LHCN-M2 (cell line): ENCODE measurements around the gene LRRC59. TPM values are rescaled to one million over a fixed set of nuclear protein-coding genes. Genes with fewer than 3 reads are reported as not detected.
A peak's percentile ranks its signal among the peaks of the same experiment; 100 is the strongest.
"Not testable (repeated sequence)": the region's sequence is repeated elsewhere in the genome, so short reads cannot be mapped to it uniquely, and the experiment has no call there.

Source experiments
- DNase-seq: peaks from one replicate; pipeline ENCODE4 v3.0.0-alpha.2; 2012; ENCODE audit warnings: low read depth
- total RNA-seq: library from RNA; depleted of rRNA; stranded (reverse); fragments of >200 nt; gene quantifications from 2 replicates; pipeline ENCODE4 v1.2.3, GENCODE V29; 2014

Gene LRRC59
- total RNA-seq, 1 experiment from 2014 or later = 165 TPM

DNA sequence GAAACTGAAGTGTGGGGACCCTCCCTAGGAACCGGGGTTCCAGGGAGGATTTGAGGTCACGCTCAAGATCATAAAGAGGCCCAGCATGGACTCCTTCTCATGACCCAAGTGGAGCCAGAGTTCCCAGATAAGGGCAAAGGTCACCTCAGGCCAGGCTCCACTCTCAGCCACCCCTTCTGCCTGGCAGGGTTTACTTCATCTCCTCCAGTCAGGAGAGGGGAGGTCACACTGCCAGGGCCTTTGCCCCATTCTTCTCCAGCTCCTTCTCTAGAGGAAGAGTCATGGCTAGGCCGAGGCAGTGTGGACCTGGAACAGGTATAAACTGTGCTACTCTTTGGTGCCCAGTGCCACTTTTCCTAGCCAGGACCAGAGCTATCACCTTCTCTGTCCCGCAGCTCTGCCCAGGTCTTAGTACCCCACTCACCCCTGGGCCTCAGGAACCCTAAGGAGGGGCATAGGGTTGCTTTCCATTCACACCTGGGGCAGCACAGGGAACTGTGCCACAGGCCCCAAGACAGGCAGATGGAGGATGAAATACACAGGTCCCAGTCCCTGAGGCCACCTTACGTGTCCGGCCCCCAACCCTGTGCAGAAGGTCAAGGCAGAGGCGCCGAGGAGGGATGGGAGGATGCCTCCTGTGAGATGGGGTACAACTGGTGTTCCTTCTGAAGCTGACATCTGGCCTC lies 27.8 kb upstream of the LRRC59 start:
- DNase-seq = no peak

DNA sequence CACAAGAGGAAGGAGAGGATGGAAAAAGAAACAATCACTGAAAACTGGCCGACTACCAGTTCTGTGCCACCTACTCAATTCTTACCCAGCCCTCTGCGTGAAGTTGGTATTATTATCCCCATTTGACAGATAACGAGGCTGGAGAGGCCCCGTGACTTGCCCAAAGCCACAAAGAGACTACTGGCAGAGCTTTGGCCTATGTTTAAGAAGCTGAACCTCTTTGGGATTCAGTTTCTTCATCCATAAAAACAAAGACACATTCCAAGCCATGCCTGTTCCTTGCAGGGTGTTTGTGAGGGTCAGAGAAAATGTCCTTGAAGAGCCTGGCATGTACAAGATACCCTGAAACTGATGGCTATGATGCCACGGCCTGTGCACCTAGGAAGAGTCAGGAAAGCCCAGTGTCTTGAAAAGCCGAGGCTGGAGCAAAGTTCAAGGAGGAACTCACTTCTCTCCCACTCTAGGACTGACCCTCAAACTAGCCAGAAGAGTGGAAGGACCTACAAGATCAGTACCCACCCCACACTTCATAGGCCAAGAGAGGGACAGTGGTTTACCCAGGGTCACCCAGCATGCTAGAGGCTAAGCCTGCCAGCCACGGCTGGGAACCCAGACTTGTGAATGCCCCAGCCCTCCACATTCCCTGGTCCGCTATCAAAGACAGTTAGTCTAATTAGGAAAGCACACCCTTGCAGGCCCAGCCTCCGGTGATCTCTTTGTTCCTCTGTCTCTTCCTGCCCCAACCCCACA lies 27.1 kb upstream of the LRRC59 start:
- DNase-seq = no peak

DNA sequence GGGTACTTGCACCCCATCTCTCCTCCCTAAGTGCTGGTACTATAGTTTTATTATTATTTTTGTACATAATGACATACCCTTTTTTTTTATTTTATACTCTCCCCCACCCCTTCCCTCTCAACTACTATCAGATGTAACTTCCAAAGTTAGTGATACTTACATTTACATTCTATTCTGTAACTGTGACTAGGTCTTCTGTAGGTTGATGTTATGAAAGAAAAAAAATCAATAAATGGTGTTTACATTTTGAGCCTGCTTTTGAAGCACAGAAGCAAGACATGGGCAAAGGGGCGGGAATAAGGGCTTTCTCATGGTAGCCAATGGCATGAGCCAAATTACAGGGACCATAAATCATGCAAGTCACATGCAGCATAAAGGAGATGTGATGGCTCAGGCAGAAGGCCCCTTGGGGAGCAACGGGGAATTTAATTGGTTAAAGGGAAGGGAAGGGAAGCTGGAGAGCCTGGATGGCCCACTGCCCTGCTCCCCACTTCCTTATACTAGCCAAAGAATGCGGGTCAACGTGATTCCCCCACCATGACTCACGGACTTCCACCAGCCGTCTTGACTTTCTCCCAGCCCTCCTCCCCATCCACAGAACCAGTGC lies 26.3 kb upstream of the LRRC59 start:
- peak; percentile 91 for DNase-seq

GRCh38 chr17:50422738-50423137 lies 25.4 kb upstream of the LRRC59 start:
- DNase-seq = no peak

DNA sequence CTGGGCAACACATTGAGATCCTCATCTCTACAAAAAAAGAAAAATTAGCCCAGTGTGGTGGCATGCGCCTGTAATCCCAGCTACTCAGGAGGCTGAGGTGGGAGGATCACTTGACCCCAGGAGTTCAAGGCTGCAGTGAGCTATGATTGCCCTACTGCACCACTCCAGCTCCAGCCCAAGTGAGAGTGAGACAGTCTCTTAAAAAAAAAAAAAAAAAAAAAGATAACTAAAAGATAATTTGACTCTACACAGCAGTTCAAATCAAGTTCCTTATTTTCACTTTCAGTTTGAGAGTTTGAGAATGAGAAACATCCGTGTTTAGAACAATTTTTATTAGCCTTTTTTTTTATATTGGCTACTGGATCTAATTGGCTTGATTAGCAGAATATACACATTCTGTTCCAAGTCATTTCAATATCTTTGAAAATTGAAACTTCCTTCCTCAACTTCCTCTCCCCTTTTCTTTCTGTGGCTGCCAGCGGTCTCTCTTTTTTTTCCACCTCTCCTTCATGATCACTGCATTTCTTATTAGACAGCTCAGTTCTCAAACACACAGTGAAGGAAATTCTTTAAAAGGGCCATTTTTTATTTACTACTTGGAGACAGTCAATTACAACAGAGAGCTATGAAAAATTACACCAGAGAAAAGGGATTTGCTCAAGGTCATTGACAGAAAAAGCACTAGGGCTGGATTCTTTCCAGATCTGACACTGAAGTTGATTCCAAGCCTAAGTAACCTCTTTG lies 24.2 kb upstream of the LRRC59 start:
- DNase-seq = peak; percentile 27

DNA sequence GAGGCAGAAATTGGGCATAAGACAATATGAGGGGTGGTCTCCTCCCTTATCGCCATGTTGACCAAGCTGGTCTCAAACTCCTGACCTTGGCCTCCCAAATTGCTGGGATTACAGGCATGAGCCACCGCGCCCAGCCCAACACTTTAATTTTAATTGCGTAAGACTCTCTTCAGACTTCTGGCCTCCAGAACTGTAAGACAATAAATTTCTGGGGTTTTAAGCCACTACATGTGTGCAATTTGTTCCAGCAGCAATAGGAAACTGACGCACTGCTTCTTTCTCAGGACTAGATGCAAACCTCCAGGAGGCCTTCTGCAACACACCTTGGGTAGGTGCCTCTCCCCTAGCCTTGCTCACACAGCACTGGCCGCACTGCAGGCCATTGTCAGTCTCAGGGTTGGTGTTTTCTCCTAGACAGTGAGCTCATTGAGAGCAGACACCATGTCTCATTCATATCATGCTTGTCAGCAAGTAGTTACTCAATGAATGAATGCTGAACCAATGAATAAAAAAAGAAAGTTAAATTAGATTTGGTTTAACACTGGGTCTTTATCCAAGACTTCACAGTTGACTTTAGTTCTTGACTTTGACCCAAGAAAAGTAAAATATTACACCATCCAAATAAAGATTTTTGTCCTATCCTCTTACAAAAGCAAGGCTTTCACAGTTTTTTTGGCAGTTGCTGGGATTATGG lies 23.2 kb upstream of the LRRC59 start:
- no peak for DNase-seq

DNA sequence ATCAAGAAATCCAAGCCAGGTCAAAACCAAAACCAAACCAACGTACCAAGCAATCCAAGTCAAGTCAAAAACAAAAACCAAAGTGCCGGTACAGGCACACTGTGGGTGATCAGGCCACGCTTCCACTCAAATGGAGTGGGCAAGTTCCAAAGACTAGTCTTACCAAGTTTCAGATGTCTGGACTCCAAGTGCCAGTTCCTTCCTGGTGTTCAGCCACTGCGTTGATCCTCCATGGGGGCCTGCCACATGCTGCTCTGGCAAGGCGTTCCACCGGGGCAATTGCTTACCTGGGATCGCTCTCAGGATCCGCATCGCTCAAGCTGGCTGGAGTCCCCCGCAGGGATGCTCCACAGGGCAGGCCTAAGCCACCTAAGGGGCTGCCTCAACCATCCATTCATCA lies 22.3 kb upstream of the LRRC59 start:
- DNase-seq = not testable (repeated sequence)

DNA sequence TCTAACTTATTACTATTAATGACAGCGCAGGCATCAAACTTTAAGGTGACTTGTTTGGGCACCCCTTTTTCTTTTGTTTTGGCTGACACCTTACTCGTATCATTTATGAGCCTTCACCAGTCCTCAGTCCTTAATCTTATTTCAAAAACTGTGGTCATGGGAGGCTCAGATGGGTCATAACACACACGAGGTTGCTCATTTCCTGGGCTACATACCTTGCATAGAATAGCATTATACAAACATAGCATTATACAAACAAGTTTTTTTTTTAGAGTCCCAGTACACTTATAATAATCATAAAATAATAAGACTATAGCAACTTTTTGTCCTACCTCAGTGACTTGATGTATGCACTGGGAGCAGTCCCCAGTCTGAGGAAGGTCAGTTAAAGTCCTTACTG lies 17.5 kb upstream of the LRRC59 start:
- DNase-seq = no peak

DNA sequence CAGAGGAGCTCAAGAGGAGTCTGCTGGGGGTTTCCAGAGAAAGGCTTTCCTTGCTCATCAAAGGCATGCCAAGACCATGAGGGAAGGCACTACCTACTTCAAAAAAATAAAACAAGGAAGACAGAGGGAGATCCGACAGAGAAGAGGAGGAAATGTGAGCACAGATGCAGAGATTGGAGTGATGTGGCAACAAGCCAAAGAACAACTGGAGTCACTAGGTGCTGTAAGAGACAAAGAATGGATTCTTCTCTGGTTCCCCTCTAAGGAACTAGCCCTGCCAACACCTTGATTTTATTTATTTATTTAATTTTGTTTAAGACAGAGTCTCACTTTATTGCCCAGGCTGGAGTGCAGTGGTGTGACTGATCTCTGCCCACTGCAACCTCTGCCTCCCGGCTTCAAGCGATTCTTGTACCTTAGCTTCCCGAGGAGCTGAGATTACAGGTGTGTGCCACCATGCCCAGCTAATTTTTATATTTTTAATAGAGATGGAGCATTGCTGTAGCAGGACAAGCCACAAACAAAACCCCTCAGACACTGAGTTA lies 14.9 kb upstream of the LRRC59 start:
- DNase-seq = no peak

DNA sequence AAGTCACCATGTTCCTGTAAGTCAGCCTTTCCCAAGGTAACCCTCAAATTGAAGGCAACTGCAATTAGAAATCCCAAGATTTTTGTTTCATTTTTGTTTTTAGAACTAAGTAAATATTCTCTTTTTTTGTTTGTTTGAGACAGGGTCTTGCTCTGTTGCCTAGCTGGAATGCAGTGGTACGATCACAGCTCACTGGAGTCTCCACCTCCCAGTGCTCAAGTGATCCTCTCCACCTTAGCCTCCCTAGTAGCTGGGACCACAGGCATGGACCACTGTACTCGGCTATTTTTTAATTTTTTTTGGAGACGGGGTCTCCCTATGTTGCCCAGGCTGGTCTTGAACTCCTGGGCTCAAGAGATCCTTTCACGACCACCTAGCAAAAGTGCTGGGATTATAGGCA lies 10.6 kb upstream of the LRRC59 start:
- no peak for DNase-seq

DNA sequence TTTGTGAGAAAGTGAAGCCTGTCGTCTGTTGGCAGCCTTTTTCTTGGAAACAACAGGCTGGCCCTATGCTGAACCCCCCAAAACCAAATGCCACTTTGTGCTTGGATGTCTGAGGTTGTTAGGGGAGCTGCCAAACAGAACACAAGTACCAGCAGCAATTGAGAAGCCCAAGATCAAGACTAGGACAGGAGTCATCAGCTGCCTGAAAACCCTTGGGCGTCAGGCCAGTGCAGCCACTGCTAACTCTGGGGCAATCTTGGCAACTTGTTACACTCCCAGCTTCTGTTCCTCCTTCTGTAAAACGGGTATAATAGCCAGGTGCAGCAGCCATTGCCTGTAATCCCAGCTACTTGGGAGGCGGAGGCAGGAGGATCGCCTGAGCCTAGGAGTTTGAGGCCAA lies 9.3 kb upstream of the LRRC59 start:
- no peak for DNase-seq

- DNase-seq = not testable (repeated sequence)
Measured at GRCh38 chr17:50405351-50405750, 8.0 kb upstream of the LRRC59 start.

GRCh38 chr17:50399591-50399990 lies 2.3 kb upstream of the LRRC59 start:
- DNase-seq = not testable (repeated sequence)

- DNase-seq = not testable (repeated sequence)
Measured at GRCh38 chr17:50398672-50399071, 1.3 kb upstream of the LRRC59 start.

GRCh38 chr17:50397919-50398285 lies 579 bp upstream of the LRRC59 start:
- DNase-seq = no peak

DNA sequence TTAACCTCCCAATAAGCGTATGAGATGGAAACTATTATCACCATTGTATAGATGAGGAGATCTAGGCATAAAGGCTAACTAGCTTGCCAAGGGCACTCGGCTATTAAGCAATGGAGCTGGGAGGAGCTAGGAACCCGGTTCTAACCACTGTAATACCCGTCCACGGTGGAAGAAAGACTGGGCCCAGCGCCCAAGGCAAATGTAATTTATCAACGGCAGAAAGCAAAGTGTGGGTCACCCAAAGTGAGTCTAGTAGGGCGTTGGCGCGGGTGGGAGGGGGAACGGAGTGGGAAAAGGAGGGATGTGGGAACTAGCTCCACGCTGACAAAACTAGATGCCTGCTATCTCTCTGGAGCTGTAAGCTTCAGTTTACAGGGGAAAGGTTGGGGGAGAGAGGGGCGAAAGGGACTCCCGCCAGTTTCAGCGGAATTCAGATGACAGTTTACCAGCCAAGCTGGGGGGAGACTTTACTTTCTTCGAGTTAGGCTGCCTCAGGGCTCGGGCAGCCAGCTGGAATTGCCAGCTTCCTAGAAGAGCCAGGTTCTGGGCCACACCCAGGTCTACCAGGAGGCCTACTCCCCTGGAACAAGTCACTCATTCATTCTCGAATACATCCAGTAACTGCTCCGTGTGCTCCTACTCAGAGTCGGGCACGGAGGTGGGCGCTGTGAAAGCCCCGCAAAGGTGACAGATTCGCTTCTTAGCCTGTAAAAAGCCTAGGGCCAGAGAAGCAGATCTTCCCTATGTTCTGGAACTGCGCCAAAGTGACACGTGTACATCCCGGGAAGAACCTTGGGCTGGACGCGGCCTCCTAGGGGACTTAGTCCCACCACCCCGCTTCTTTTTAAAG lies 837 bp downstream of the LRRC59 start:
- DNase-seq = peak; percentile 46

DNA sequence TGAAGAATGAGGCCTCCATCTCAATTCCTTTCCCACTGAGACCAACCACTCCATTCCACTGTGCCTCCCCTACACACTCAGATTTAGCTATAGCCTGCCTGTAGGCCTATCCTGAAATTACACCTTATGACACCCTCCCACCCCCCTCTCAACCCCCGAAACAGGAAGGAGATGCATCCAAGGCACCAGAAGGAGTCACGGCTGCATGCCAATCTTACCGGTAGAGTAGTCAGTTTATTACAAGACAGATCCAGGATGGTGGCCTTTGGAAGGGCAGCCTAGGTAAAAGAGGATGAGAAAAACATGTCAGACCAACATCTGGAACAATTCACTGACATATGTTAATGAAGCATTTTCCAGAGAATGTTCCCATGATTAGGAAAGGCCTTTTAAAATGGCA lies 2.6 kb downstream of the LRRC59 start:
- DNase-seq = no peak

DNA sequence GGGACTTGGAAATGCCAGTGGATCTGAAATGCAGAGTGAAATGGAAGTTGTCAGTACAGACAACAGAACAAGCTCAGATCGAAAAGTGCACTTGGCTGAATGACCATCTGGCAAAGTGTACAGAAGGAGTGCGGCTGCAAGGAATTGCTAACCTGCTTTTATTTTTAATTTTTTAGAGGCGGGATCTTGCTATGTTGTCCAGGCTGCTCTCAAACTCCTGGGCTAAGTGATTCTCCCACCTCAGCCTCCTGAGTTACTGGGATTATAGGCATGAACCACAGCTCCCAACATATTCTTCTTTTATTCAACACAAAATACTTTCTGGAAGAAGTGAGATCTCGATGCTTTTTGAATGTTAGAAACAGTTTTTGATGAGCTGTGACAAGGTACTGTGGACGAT lies 3.6 kb downstream of the LRRC59 start:
- no peak for DNase-seq

DNA sequence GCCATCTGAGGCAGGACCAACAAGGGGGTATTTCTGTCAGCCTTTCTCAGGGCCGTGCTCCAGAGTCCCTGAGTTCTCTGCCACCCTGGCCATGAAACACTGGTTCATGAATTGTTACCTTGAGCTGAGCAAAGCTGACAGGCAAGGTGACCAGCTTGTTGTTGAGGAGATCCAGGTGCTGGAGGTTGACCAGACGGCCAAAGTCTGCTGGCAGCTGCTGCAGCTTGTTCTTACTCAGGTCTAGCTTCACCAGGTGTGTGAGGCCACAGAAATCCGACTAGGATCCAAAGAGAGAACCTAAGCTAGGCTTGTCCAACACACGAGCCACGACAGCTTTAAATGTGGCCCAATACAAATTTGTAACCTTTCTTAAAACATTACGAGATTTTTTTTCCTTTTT lies 4.7 kb downstream of the LRRC59 start:
- no peak for DNase-seq

DNA sequence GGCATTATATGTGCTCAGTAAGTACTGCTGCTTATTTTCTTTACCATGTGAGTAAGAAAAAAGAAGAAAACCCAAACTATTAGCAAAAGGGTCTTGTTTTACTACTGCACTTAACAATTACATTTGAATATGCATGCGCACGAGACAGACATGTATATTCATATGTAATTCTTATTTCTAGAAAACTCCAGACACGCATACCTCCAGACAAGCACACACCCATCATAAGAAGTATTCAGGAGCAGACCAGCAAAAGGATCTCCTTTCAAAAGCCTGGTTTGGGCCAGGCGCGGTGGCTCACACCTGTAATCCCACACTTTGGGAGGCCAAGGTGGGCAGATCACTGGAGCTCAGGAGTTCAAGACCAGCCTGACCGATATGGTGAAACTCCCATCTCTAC lies 7.8 kb downstream of the LRRC59 start:
- no peak for DNase-seq
